IPS-18c (cell line): Measurements from ENCODE around the gene GRIK2.

Experiments
- H3K4me3 ChIP-seq: 2 replicates; pipeline ENCODE4 v1.7.0; 2013; ENCODE audit warnings: low read depth, mild to moderate bottlenecking, low read length, moderate library complexity; ENCODE audit not compliant: insufficient read depth
- H3K9me3 ChIP-seq: one replicate; pipeline ENCODE4 v1.6.1; 2013; ENCODE audit warnings: mild to moderate bottlenecking, low read length, moderate library complexity; ENCODE audit not compliant: control insufficient read depth, insufficient read depth

GRIK2 gene

GRCh38 chr6:101755931-101756330, 362.4 kb downstream of the GRIK2 start:
- no peaks in the 10 kb centered on the region for H3K9me3 ChIP-seq

DNA sequence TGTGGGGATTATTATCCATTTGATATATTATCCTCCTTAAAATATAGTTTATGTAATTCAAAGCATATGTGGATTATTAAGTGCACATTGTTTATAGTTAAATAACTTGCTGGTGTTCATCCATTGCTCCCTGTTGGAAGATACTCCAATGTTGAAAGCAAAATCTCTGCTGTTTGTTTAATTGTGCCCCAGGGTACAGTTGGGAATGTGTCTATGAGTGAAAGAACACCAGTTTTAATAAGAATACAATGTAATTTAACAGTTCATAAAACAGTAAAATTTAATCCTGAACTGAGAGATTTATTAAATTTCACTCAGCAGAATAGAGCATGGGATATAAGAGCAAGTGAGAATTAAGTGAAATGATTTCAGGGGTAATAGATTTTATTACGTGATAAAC, 364.9 kb downstream of the GRIK2 start:
- Histone ChIP-seq H3K9me3 (no peaks in the 10 kb centered on the region), H3K4me3 (no peak overlapping the region)

More at GRCh38 chr6:101755931-101756330, 362.4 kb downstream of the GRIK2 start:
- H3K4me3 ChIP-seq = no peak overlapping the region

- H3K4me3 ChIP-seq = no peak overlapping the region
- no peaks in the 10 kb centered on the region for H3K9me3 ChIP-seq
Measured at GRCh38 chr6:101760843-101761621, 367.5 kb downstream of the GRIK2 start.

DNA sequence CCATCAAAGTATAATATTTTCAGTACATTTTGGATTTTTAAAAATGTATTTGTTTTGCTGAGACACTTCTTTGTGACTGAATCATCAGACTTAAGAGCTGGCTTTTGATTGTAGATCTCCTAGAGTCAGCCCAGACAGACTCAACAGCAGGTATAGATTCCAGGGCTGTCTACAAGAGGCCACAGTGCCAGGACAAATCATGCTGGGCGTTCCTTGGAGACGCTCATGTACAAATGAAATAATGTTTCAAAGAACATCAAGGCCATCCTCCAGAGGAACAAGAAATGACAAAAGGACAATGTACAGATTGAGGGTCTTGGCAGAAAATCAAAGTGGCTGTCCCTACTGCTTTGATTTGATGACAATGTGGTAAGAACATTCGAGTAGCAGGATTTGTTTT, 369.3 kb downstream of the GRIK2 start:
- no peaks in the 10 kb centered on the region for H3K9me3 ChIP-seq
- H3K4me3 ChIP-seq = no peak overlapping the region

DNA sequence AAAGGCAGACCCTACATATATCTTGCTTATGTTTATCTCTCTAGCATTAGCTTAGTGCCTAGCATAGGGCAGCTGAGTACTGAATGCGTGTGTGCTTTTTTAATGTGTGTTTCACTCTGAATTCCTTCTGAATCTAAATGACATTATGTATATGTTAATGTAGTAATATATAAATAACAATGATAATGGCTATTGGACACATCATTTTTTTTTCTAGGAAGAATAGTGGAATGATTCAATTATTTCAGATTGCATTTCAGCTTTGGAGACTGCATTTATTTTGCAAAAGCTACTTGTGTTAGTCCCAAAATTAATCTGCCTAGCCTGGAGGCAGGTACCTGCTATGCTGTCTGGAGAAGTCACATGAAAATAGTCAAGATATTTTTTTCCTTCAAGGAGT, 371.8 kb downstream of the GRIK2 start:
- no peaks in the 10 kb centered on the region for H3K9me3 ChIP-seq

GRCh38 chr6:101770116-101770515, 376.6 kb downstream of the GRIK2 start:
- Histone ChIP-seq H3K4me3 (no peak overlapping the region), H3K9me3 (no peaks in the 10 kb centered on the region)

More for the DNA sequence above, 371.8 kb downstream of the GRIK2 start:
- no peak overlapping the region for H3K4me3 ChIP-seq

- no peaks in the 10 kb centered on the region for H3K9me3 ChIP-seq
- H3K4me3 ChIP-seq = no peak overlapping the region
Measured at GRCh38 chr6:101776919-101777350, 383.4 kb downstream of the GRIK2 start.

- Histone ChIP-seq H3K4me3 (no peak overlapping the region), H3K9me3 (no peaks in the 10 kb centered on the region)
Measured at GRCh38 chr6:101777646-101778045, 384.1 kb downstream of the GRIK2 start.

DNA sequence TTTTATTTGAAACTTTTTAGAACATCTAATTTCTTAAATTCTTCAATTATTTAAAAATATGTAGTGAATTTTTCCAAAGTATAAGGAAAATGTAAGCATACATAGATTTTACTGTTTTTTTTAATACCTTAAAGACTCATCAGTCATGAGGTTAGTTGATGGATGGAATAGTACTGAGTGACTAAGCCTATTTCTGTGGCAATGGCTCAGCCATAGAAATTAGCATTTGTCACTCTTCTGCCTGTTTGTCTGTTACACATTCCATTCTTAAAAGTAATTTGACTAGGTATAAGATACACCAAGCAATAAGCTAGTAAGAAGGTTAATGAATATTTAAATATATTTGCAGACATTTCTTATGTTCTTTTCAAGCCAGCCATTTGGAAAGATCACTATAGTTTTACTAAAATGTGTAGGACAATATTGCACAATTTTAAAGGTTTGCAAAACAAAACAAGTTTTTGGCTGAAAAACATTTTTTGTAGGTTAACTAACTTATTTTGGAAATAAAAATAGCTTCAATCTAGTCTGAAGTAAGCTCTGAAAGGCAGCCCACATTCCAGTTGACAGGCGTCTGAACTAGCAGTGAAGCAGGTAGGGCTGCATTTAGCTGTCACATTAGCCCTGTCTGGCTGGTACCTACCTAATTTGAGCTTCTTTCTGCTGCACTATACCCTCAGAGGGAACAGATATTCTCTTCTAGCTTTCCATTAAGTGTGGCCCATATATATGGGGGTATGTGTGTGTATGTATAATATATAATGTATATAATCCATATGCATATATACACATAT, 385.7 kb downstream of the GRIK2 start:
- H3K9me3 ChIP-seq = no peaks in the 10 kb centered on the region
- H3K4me3 ChIP-seq = no peak overlapping the region

DNA sequence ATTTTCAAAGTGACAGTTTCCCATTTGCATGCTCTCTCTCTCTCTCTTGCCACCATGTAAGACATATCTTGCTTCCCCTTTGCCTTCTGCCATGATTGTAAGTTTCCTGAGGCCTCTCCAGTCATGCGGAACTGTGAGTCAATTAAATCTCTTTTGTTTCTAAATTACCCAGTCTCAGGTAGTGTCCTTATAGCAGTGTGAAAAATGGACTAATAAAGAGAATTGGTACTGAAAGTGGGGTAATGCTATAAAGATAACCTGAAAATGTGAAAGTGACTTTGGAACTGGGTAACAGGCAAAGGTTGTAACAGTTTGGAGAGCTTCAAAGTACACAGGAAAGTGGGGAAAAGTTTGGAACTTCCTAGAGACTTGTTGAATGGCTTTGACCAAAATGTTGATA, 389.8 kb downstream of the GRIK2 start:
- no peaks in the 10 kb centered on the region for H3K9me3 ChIP-seq

DNA sequence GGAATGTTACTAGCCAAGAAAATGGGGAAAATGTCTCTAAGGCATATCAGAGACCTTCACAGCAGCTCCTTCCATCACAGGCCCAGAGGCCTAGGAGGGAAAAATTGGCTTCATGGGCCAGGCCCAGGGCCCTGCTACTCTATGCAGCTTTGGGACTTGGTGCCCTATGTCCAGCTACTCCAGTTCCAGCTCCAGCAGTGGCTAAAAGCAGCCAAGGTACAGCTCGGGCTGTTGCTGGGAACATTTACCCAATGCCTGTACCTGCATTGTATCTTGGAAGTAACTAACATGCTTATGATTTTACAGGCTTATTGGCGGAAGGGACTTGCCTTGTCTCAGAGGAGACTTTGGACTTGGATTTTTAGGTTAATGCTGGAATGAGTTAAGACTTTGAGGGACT, 390.6 kb downstream of the GRIK2 start:
- Histone ChIP-seq H3K9me3 (no peaks in the 10 kb centered on the region), H3K4me3 (no peak overlapping the region)

More for the DNA sequence above, 389.8 kb downstream of the GRIK2 start:
- H3K4me3 ChIP-seq = no peak overlapping the region

- H3K4me3 ChIP-seq = no peak overlapping the region
Measured at GRCh38 chr6:101799531-101799930, 406.0 kb downstream of the GRIK2 start.

DNA sequence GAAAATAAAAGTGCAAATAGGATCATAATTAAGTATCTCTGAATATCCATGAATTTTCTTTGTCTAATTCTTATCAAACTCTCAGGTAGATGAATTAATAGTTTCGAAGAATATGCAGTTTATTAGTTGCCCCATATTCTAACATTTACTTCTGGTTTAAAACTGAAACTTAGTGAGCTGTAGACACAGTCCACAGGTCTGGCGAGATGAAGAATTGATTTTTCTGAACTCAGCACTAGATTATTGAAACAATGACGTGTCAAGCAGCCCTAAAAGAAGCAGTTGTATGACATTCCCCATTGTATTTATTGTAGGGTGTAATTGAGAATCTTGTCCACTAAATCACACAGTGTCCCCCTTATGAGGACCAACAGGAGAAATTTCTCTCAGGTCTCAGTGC, 407.1 kb downstream of the GRIK2 start:
- no peak overlapping the region for H3K4me3 ChIP-seq
- H3K9me3 ChIP-seq = no peaks in the 10 kb centered on the region

More at GRCh38 chr6:101799531-101799930, 406.0 kb downstream of the GRIK2 start:
- H3K9me3 ChIP-seq = no peaks in the 10 kb centered on the region

GRCh38 chr6:101803136-101803535, 409.6 kb downstream of the GRIK2 start:
- H3K9me3 ChIP-seq = no peaks in the 10 kb centered on the region
- no peak overlapping the region for H3K4me3 ChIP-seq

DNA sequence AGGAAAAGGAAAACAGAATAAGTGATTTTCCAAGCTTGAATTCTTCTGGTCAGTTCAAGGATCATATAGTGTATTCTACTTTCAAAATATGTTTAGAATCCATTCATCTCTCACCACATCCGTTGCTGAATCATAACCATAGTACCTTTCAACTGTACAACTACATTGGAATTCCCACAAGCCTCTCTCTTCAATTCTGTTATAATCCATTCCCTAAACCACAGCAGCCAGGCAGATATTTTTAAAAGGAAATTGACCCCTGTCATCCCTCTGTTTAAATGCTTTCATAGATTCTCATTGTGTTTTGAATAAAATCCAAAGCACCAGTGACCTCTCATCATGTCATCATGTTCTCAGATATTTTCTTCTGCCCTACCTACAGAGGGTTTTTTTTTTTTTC, 412.7 kb downstream of the GRIK2 start:
- H3K9me3 ChIP-seq = no peaks in the 10 kb centered on the region
- no peak overlapping the region for H3K4me3 ChIP-seq

- H3K4me3 ChIP-seq = no peak overlapping the region
- H3K9me3 ChIP-seq = no peaks in the 10 kb centered on the region
Measured at GRCh38 chr6:101811108-101811507, 417.6 kb downstream of the GRIK2 start.

DNA sequence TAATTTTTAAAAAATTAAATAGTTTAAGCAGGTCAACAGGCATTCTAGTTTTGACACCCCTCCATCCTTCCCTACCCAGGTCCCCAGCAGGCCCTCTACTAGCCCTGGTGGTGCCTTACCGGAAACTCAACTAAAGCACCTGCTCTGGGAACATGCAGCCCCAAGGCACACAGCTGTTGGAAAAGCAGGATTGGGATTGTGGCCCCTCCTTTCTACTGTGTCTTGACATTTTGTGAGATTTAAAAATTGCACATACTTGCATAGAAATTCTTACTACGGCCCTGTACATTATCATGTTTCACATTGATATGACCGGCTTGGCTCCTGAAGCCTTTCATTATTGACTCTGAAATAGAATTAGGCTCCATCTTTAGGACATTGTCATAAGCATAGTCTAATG, 423.2 kb downstream of the GRIK2 start:
- Histone ChIP-seq H3K4me3 (no peak overlapping the region), H3K9me3 (no peaks in the 10 kb centered on the region)

- Histone ChIP-seq H3K4me3 (no peak overlapping the region), H3K9me3 (no peaks in the 10 kb centered on the region)
Measured at GRCh38 chr6:101818051-101818450, 424.5 kb downstream of the GRIK2 start.
